Neural crest cell (in vitro differentiated cells): Measurements from ENCODE around the gene SLC25A11. TPM values are rescaled to one million over a fixed set of nuclear protein-coding genes. Genes with fewer than 3 reads are reported as not detected.

Experiments used
- DNase-seq: peaks from one replicate; pipeline ENCODE4 v3.0.0; 2021; ENCODE audit warnings: low read depth, mixed read lengths, low spot score
- H3K27ac Mint-ChIP-seq: one replicate; pipeline ENCODE4 v1.8.0; 2021; ENCODE audit warnings: mild to moderate bottlenecking, mixed read lengths; ENCODE audit not compliant: unreplicated experiment
- H3K27me3 Mint-ChIP-seq: 2 replicates; pipeline ENCODE4 v1.8.0; 2021; ENCODE audit warnings: low read depth, mild to moderate bottlenecking, mixed read lengths
- H3K36me3 Mint-ChIP-seq: 2 replicates; pipeline ENCODE4 v1.8.0; 2021; ENCODE audit warnings: low read depth, mild to moderate bottlenecking, mixed read lengths
- H3K4me1 Mint-ChIP-seq: 2 replicates; pipeline ENCODE4 v1.8.0; 2021; ENCODE audit warnings: mixed read lengths
- H3K4me3 Mint-ChIP-seq: one replicate; pipeline ENCODE4 v1.8.0; 2021; ENCODE audit warnings: mild to moderate bottlenecking, mixed read lengths
- H3K9me3 Mint-ChIP-seq: 2 replicates; pipeline ENCODE4 v1.8.0; 2021; ENCODE audit warnings: mixed read lengths
- total RNA-seq: library from RNA; stranded (reverse); gene quantifications from 2 replicates; pipeline ENCODE4 v1.2.1, GENCODE V29; 2021
- TF ChIP-seq, protein P1 (sequence below): fragments of 200-600 bp; sonication (generic); conservative IDR thresholded peaks from 2 replicates; pipeline ENCODE4 v1.5.0; 2021; ENCODE audit warnings: antibody characterized with exemption, mild to moderate bottlenecking

The SLC25A11 gene
- total RNA-seq, 1 donor from 2014 or later, result 67.7 TPM

DNA sequence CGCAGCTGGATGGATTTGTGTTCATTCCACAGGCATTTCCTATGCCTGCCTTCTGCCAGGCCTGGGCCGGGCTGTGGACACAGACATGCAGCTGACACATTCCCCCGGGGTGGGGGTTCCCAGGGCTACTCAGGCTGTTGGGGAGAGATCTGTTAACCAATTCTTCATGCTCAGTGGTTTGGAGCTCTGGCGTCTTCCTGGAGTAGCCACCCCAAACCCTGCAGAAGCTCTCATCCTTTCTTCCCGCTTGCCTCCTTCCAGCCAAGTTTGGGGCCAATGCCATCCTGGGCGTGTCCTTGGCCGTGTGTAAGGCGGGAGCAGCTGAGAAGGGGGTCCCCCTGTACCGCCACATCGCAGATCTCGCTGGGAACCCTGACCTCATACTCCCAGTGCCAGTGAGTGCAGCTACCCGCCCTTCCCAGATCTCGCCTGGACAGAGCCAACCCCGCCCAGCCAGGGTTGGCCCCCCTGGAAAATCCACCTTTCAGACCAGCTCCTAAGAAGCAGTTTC, 13.7 kb upstream of the SLC25A11 start:
- Mint-ChIP-seq H3K27me3 (peaks cover 2% of the 10 kb centered on the region), H3K36me3 (no peaks in the 10 kb centered on the region), H3K9me3 (no peaks in the 10 kb centered on the region), H3K4me3 (peak overlapping the region; percentile 52), H3K27ac (no peak overlapping the region), H3K4me1 (peaks cover 21% of the 10 kb centered on the region)
- TF ChIP-seq, protein P1, sequence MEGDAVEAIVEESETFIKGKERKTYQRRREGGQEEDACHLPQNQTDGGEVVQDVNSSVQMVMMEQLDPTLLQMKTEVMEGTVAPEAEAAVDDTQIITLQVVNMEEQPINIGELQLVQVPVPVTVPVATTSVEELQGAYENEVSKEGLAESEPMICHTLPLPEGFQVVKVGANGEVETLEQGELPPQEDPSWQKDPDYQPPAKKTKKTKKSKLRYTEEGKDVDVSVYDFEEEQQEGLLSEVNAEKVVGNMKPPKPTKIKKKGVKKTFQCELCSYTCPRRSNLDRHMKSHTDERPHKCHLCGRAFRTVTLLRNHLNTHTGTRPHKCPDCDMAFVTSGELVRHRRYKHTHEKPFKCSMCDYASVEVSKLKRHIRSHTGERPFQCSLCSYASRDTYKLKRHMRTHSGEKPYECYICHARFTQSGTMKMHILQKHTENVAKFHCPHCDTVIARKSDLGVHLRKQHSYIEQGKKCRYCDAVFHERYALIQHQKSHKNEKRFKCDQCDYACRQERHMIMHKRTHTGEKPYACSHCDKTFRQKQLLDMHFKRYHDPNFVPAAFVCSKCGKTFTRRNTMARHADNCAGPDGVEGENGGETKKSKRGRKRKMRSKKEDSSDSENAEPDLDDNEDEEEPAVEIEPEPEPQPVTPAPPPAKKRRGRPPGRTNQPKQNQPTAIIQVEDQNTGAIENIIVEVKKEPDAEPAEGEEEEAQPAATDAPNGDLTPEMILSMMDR, result no peak
- no peak for DNase-seq

DNA sequence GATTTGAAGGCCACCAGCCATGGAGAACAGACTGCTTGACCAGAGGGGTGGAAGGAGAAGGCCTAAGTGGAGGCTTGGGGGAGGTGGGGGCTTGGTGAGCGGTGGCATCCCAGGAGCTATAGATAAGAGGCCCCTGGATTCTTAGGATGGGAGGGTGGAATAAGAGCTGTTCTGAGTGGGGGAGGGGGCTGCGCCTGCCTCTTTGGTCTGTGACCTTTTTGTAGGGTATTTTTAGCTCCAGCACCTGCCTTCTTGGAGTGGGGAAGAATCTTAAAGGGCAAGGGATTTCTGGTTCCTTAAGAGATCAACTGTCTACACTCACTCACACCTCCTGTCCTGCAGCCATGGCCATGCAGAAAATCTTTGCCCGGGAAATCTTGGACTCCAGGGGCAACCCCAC, 11.6 kb upstream of the SLC25A11 start:
- TF ChIP-seq, protein P1, result no peak
- Mint-ChIP-seq H3K9me3 (no peaks in the 10 kb centered on the region), H3K27me3 (peaks cover 2% of the 10 kb centered on the region), H3K4me3 (peak overlapping the region; percentile 89), H3K36me3 (no peaks in the 10 kb centered on the region), H3K4me1 (peaks cover 28% of the 10 kb centered on the region), H3K27ac (no peak overlapping the region)
- no peak for DNase-seq

DNA sequence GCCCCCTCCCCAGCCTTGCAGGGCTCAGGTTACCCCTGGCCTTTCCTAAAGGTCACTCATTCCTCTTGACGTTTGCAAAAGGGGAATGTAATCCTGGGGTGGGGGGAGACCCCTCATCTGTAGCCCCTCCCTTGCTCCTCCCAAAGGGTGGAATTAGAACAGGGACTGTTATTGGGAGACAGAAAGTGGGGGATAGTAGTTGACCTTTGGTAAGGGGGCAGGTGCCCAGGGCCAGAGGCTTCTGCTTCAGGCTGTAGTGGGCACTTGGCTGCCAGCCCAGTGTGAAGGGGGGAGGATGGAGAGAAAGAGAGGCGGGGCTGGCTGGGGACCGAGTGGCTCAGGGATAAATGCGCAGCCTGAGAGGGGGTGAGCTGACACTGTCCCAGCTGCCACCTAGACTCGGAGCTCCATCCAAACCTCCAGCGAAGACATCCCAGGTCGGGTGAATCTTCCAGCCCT, 10.9 kb upstream of the SLC25A11 start, which contains the start of gene ENO3:
TSS of gene ENO3 (plus strand) at position 374 of the 459 bp plus-strand sequence. CDS start 711 bp downstream, outside the sequence.
- H3K9me3 Mint-ChIP-seq, result no peaks in the 10 kb centered on the region
- H3K27me3 Mint-ChIP-seq, result peaks cover 2% of the 10 kb centered on the region
- TF ChIP-seq, protein P1, result no peak
- peak within 1 kb of the TSS; percentile 78 for H3K27ac Mint-ChIP-seq
- DNase-seq, result no peak
- H3K36me3 Mint-ChIP-seq, result peaks cover 4% of the 10 kb centered on the region
- H3K4me3 Mint-ChIP-seq, result peak within 1 kb of the TSS; percentile 89
- H3K4me1 Mint-ChIP-seq, result peaks cover 35% of the 10 kb centered on the region

DNA sequence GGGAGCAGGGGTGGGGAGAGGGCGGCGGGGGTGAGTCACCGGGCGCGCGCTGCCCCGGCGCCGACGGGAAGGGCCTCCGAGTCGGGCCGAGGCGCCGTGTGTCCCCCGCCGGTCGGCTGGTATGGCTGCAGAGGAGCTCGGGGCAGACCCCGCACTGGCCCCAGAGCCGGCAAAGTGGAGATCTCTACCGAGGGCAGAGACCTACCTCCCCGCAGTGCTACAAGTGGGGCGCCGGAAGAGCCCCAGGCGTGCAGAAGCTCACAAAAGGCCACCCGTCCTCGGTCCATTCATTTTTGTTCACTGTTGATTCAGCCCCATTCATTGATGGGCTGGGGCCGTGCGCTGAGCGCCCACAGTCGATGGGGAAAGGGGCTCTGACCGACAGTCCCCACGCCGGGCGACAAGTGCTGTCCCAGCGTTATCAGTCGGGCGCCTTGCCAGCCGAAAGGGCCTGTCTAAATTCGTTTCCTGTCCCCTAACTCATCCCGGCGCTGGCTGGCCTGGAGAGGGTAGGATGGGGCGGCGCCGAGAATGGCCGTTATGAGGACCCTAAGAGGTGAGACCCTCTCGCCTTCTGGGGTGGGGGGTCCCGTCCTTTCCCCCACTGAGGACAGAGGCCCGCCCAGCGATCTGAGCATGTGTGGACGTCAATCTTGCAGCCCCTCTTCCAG, 10.4 kb upstream of the SLC25A11 start:
- no peaks in the 10 kb centered on the region for H3K9me3 Mint-ChIP-seq
- TF ChIP-seq, protein P1, result no peak
- peak overlapping the region; percentile 89 for H3K4me3 Mint-ChIP-seq
- peaks cover 9% of the 10 kb centered on the region for H3K36me3 Mint-ChIP-seq
- H3K4me1 Mint-ChIP-seq, result peaks cover 41% of the 10 kb centered on the region
- peaks cover 5% of the 10 kb centered on the region for H3K27me3 Mint-ChIP-seq
- no peak for DNase-seq
- H3K27ac Mint-ChIP-seq, result peak overlapping the region; percentile 78

DNA sequence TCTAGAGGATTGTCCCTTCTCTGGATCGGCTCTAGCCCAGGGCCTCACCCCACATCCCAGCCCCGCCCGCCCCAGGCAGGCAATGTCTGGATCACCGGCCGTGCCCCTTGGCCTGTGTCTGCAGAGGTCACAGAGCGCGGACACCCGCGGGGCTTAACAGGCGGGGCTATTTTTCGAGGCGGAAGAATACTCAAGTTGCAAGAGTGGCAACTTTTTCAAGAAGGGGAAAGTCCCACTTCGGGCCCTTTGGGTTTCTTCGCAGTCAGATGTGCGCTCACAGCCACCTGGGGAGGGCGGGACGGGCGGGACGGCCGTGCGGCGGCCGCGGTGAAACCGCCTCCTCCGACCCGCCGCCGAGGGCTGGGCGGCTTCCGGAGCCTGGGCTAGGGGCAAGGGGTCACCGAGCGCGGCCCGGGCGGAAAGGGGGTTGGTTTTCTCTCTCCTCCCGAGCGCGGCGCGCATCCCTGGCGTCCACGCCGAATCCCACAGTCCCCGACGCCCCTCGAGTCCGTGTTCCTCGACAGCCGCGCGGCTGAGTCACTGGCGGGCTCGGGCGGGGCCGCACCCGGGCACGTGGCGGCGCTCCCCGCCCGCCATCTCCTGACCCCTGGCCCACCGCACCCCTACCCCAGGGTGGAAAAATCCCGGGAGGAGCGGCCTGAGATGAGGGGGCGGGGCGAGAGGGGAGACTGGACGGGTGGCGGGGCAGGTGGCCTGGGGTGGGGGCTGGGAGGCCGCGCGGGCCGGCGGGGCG, 9.7 kb upstream of the SLC25A11 start:
- H3K9me3 Mint-ChIP-seq, result no peaks in the 10 kb centered on the region
- TF ChIP-seq, protein P1, result no peak
- H3K4me1 Mint-ChIP-seq, result peaks cover 45% of the 10 kb centered on the region
- peaks cover 12% of the 10 kb centered on the region for H3K36me3 Mint-ChIP-seq
- H3K27me3 Mint-ChIP-seq, result peaks cover 7% of the 10 kb centered on the region
- peak overlapping the region; percentile 96 for H3K4me3 Mint-ChIP-seq
- peak overlapping the region; percentile 12 for H3K27ac Mint-ChIP-seq
- peak; percentile 65 for DNase-seq
